Measurements from ENCODE around the gene CYTH3.

- no peak for TF ChIP-seq CTCF (conservative IDR thresholded peaks at IDR 0.05 in 1 of 2, IDR thresholded peaks at IDR 0.05 in 1 of 2; ENCODE audit: low read depth in 1 of 2, low read length in 2 of 2)
- no peak for TF ChIP-seq EZH2 (IDR thresholded peaks at IDR 0.05; ENCODE audit: low read length, missing control alignments)
These were observed 125.8 kb downstream of the CYTH3 start for GRCh38 chr7:6146666-6147065.

Measured in fibroblast of lung (primary cell).